Neural crest cell (in vitro differentiated cells): ENCODE data around the gene DDX4. TPM values are rescaled to one million over a fixed set of nuclear protein-coding genes. Genes with fewer than 3 reads are reported as not detected.

Experiments used
- DNase-seq: peaks from one replicate; pipeline ENCODE4 v3.0.0; 2021; ENCODE audit warnings: low read depth, mixed read lengths, low spot score
- H3K27ac Mint-ChIP-seq: one replicate; pipeline ENCODE4 v1.8.0; 2021; ENCODE audit warnings: mild to moderate bottlenecking, mixed read lengths; ENCODE audit not compliant: unreplicated experiment
- H3K27me3 Mint-ChIP-seq: 2 replicates; pipeline ENCODE4 v1.8.0; 2021; ENCODE audit warnings: low read depth, mild to moderate bottlenecking, mixed read lengths
- H3K36me3 Mint-ChIP-seq: 2 replicates; pipeline ENCODE4 v1.8.0; 2021; ENCODE audit warnings: low read depth, mild to moderate bottlenecking, mixed read lengths
- H3K4me1 Mint-ChIP-seq: 2 replicates; pipeline ENCODE4 v1.8.0; 2021; ENCODE audit warnings: mixed read lengths
- H3K4me3 Mint-ChIP-seq: one replicate; pipeline ENCODE4 v1.8.0; 2021; ENCODE audit warnings: mild to moderate bottlenecking, mixed read lengths
- H3K9me3 Mint-ChIP-seq: 2 replicates; pipeline ENCODE4 v1.8.0; 2021; ENCODE audit warnings: mixed read lengths
- total RNA-seq: library from RNA; stranded (reverse); gene quantifications from 2 replicates; pipeline ENCODE4 v1.2.1, GENCODE V29; 2021
- TF ChIP-seq, protein P1 (sequence below): fragments of 200-600 bp; sonication (generic); conservative IDR thresholded peaks from 2 replicates; pipeline ENCODE4 v1.5.0; 2021; ENCODE audit warnings: antibody characterized with exemption, mild to moderate bottlenecking

The DDX4 gene
- total RNA-seq, 1 donor from 2014 or later = not detected

DNA sequence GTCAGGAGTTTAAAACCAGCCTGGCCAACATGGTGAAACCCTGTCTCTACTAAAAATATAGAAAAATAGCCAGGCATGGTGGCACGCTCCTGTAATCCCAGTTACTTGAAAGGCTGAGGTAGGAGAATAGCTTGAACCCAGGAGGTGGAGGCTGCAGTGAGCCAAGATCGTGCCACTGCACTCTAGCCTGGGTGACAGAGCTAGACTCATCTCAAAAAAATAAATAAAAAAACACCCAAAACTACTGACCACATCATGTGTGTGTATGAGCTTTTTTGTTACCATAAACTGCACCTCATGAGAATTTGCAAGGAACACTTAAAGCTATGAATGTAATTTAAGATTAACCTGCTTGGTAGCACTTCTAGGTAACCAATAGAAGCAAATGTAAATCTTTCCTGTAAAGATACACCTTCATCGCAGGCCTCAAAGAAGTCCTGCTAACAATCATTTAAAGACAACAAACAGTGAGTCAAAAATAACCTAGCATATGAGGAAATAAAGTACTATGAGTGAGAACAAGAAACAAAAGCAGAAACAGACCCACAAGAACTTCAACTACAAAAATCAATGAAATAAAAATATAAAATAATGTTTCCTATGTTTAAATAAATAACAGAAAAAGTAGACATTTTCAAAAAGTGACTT lies 38.7 kb upstream of the DDX4 start:
- DNase-seq = no peak
- TF ChIP-seq, protein P1, sequence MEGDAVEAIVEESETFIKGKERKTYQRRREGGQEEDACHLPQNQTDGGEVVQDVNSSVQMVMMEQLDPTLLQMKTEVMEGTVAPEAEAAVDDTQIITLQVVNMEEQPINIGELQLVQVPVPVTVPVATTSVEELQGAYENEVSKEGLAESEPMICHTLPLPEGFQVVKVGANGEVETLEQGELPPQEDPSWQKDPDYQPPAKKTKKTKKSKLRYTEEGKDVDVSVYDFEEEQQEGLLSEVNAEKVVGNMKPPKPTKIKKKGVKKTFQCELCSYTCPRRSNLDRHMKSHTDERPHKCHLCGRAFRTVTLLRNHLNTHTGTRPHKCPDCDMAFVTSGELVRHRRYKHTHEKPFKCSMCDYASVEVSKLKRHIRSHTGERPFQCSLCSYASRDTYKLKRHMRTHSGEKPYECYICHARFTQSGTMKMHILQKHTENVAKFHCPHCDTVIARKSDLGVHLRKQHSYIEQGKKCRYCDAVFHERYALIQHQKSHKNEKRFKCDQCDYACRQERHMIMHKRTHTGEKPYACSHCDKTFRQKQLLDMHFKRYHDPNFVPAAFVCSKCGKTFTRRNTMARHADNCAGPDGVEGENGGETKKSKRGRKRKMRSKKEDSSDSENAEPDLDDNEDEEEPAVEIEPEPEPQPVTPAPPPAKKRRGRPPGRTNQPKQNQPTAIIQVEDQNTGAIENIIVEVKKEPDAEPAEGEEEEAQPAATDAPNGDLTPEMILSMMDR = no peak
- H3K4me1 Mint-ChIP-seq = peaks cover 3% of the 10 kb centered on the region
- no peak overlapping the region for H3K27ac Mint-ChIP-seq
- H3K9me3 Mint-ChIP-seq = no peaks in the 10 kb centered on the region
- no peak overlapping the region for H3K4me3 Mint-ChIP-seq
- H3K36me3 Mint-ChIP-seq = peaks cover 22% of the 10 kb centered on the region
- no peaks in the 10 kb centered on the region for H3K27me3 Mint-ChIP-seq

DNA sequence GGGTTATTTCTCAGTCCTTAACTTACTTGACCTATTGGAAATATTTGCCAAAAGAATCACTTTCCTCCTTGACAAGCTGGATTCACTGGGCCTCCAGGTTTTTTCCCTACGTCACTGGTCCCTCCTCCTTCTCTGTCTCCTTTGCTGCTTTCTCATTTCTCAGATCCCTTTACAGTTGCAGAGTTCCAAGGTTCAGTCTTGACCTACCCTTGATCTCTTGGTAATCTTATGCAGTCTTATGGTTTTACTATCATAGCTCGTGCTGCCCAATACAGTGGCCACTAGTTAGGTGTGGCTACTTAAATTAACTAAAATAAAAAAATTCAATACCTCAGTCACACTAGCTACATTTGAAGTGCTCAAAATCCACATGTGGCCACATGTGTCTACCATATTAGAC lies 37.1 kb upstream of the DDX4 start:
- H3K27me3 Mint-ChIP-seq = no peaks in the 10 kb centered on the region
- H3K4me3 Mint-ChIP-seq = no peak overlapping the region
- TF ChIP-seq, protein P1 = no peak
- H3K4me1 Mint-ChIP-seq = no peaks in the 10 kb centered on the region
- H3K36me3 Mint-ChIP-seq = peaks cover 17% of the 10 kb centered on the region
- no peak for DNase-seq
- H3K9me3 Mint-ChIP-seq = no peaks in the 10 kb centered on the region
- H3K27ac Mint-ChIP-seq = no peak overlapping the region

DNA sequence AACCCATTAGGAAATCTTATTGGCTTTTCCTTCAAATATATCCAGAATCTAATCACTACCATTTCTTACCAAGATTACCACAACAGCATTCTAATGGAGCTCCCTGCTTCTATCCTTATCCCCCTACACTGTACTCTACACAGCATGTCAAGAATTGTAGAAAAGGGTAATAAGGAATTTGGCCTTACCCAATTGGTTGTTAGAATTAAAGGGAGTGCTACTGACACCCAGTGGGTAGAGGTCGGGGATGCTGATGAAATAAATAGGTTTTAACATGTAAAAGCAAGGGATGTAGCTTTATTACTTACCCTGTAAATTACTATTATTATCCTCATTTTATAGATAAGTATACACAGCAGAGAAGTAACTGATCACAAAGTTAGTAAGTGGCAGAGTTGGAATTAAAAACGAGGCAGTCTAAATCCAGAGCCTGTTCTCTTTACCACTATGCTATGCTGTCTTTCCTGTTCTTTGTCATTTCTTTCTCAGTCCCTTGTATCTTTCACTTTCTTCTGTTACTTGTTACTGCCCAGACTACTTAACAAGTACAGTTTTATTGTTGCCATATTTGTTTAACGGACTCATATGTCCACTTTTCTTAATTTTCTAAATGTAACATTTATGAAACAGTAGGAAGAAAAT lies 36.3 kb upstream of the DDX4 start:
- Mint-ChIP-seq H3K4me3 (no peak overlapping the region), H3K36me3 (peaks cover 17% of the 10 kb centered on the region), H3K4me1 (no peaks in the 10 kb centered on the region), H3K27ac (no peak overlapping the region), H3K27me3 (no peaks in the 10 kb centered on the region), H3K9me3 (no peaks in the 10 kb centered on the region)
- TF ChIP-seq, protein P1 = no peak
- DNase-seq = no peak

DNA sequence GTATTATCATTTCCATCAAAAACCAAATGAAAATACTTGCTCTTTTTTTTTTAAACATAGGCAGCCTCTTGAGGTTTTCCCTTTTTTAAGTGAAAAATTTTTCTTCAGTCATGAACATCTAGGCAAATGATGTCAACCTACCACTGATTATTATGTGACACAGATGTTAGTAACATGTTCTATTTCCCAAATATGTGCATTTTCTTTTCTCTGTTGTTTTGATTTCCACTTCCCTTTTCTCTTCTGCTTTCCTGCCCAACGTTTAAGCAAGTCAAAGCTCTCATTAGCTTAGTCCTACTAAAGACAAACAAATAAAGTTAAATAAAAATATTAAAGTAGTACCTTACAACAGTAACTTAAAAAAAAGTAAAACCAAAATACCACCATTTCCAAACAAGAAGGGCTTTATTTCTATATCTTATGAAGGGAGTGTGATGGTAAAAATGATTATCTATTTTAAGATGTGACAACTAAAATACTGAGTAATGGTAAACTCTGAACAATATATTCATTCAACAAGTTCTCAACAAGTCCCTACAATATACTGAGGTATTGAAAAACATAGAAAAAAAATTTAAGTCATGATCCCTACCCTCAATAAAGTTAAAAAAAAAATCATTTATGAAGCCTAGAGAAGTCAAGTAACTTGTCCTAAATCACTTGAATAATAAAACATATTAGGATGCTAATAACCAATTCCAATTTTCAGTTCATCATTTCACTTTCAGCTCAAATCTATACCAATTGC lies 35.1 kb upstream of the DDX4 start:
- no peak overlapping the region for H3K27ac Mint-ChIP-seq
- TF ChIP-seq, protein P1 = no peak
- H3K27me3 Mint-ChIP-seq = no peaks in the 10 kb centered on the region
- no peak overlapping the region for H3K4me3 Mint-ChIP-seq
- no peaks in the 10 kb centered on the region for H3K4me1 Mint-ChIP-seq
- H3K9me3 Mint-ChIP-seq = no peaks in the 10 kb centered on the region
- peaks cover 11% of the 10 kb centered on the region for H3K36me3 Mint-ChIP-seq
- DNase-seq = no peak

DNA sequence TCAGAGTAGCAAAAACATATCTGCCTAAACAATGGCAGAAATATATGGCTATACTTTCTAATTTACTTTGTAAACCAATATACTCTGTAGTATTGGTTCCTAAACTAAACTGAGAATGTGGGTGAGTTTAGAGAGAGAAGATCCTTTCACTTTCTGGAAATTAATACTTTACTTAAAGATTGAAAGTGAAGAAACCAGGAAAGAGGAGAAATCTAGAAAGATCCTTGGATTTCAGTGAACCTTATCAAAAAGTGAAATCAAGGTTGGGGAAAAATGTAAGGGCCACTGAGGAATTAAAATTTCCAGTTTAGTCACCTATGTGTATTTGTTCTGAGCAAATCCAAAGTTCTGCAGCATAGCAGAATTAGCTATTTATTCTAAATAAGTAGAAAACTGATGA lies 31.6 kb upstream of the DDX4 start:
- no peaks in the 10 kb centered on the region for H3K27me3 Mint-ChIP-seq
- TF ChIP-seq, protein P1 = no peak
- H3K27ac Mint-ChIP-seq = no peak overlapping the region
- no peak for DNase-seq
- peaks cover under 1% of the 10 kb centered on the region for H3K4me1 Mint-ChIP-seq
- H3K4me3 Mint-ChIP-seq = no peak overlapping the region
- H3K36me3 Mint-ChIP-seq = peaks cover 4% of the 10 kb centered on the region
- no peaks in the 10 kb centered on the region for H3K9me3 Mint-ChIP-seq
